ENCODE results near the gene BMP5.

The BMP5 gene

GRCh38 chr6:55759536-55759935 is 115.9 kb downstream of the BMP5 start:
- TF ChIP-seq, protein P1, sequence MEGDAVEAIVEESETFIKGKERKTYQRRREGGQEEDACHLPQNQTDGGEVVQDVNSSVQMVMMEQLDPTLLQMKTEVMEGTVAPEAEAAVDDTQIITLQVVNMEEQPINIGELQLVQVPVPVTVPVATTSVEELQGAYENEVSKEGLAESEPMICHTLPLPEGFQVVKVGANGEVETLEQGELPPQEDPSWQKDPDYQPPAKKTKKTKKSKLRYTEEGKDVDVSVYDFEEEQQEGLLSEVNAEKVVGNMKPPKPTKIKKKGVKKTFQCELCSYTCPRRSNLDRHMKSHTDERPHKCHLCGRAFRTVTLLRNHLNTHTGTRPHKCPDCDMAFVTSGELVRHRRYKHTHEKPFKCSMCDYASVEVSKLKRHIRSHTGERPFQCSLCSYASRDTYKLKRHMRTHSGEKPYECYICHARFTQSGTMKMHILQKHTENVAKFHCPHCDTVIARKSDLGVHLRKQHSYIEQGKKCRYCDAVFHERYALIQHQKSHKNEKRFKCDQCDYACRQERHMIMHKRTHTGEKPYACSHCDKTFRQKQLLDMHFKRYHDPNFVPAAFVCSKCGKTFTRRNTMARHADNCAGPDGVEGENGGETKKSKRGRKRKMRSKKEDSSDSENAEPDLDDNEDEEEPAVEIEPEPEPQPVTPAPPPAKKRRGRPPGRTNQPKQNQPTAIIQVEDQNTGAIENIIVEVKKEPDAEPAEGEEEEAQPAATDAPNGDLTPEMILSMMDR (IDR thresholded peaks at IDR 0.05; ENCODE audit: low read depth, low read length) = no peak
- DNase-seq (ENCODE audit: extremely low read depth, low read depth) = no peak

- TF ChIP-seq, protein P1 (IDR thresholded peaks at IDR 0.05; ENCODE audit: low read depth, low read length) = no peak
- DNase-seq (ENCODE audit: extremely low read depth, low read depth) = peak; percentile 92
Observed at GRCh38 chr6:55758156-55758937, 117.0 kb downstream of the BMP5 start.

GRCh38 chr6:55756531-55757031 is 118.8 kb downstream of the BMP5 start:
- TF ChIP-seq, protein P1 (IDR thresholded peaks at IDR 0.05; ENCODE audit: low read depth, low read length) = no peak
- no peak for DNase-seq (ENCODE audit: extremely low read depth, low read depth)

GRCh38 chr6:55748880-55749279 is 126.5 kb downstream of the BMP5 start:
- DNase-seq (ENCODE audit: extremely low read depth, low read depth) = no peak
- TF ChIP-seq, protein P1 (IDR thresholded peaks at IDR 0.05; ENCODE audit: low read depth, low read length) = no peak

DNA sequence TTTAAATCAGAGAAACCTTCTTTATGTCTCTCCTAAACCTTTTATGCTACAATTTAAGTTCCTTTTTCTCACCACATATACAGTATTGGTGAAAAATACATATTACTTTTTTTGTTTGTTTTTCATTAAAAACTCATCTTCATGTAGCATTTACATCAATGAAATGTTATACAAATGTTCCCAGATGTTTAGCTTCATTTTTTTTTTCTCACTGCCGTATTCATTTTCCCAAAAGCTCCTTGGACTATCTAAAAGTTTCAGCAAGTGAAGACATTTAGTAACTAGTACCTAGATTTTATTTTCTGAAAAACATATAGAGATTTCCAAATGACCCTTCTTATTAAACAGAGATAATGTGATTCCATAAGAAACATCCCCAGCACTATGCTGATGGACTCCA is 128.9 kb downstream of the BMP5 start:
- no peak for DNase-seq (ENCODE audit: extremely low read depth, low read depth)
- TF ChIP-seq, protein P1 (IDR thresholded peaks at IDR 0.05; ENCODE audit: low read depth, low read length) = no peak

GRCh38 chr6:55734256-55734655 is 141.1 kb downstream of the BMP5 start:
- TF ChIP-seq, protein P1 (IDR thresholded peaks at IDR 0.05; ENCODE audit: low read depth, low read length) = no peak
- no peak for DNase-seq (ENCODE audit: extremely low read depth, low read depth)

DNA sequence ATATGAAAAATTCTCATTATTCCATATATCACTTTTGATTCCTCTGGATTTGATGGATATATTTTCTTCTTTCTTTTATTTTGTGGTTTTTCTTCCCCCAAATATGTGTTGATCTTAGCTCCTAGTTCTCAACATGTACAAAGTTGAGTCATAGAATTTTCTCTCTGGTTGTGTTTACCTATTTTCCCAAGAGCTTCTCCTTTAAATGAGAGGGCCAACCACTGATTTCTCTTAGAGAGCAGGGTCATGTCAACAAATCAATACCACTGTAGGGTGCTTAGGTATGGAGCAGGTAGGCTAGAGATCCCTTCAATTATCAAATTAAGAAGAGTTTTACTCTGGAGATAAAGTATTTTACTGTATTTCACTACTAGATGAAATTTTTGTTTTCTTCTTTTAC is 145.7 kb downstream of the BMP5 start:
- TF ChIP-seq, protein P1 (IDR thresholded peaks at IDR 0.05; ENCODE audit: low read depth, low read length) = no peak
- no peak for DNase-seq (ENCODE audit: extremely low read depth, low read depth)

All from AG09319 (cell line).